PFSK-1 (cell line): ENCODE results near the gene CCDC88C.

Source experiments
- FOXP2 ChIP-seq: optimal IDR thresholded peaks from 2 replicates; pipeline ENCODE3; 2011; ENCODE audit warnings: borderline replicate concordance, control low read depth, inconsistent platforms; ENCODE audit not compliant: insufficient read depth; ENCODE audit errors: extremely low read length, extremely low read depth
- POLR2AphosphoS5 ChIP-seq: IDR thresholded peaks from 2 replicates; pipeline ENCODE4 v1.6.1; 2012; ENCODE audit warnings: low read depth, mild to moderate bottlenecking, control low read depth, low read length, moderate library complexity
- SIN3A ChIP-seq: IDR thresholded peaks from 2 replicates; pipeline ENCODE4 v1.6.1; 2012; ENCODE audit warnings: mild to moderate bottlenecking, low read length, moderate library complexity, borderline replicate concordance; ENCODE audit not compliant: insufficient read depth
- TAF1 ChIP-seq: IDR thresholded peaks from 2 replicates; pipeline ENCODE4 v1.6.1; 2012; ENCODE audit warnings: low read length, control low read depth, borderline replicate concordance; ENCODE audit not compliant: insufficient read depth
- TF ChIP-seq, protein P1 (sequence below), 2 experiments: IDR thresholded peaks; 2 replicates each; pipeline versions ENCODE4 v1.6.1 to v1.8.0; 2011 to 2012; ENCODE audit warnings: low read depth in 2 of 2, low read length in 2 of 2, control low read depth in 1 of 2, inconsistent platforms in 1 of 2, mild to moderate bottlenecking in 1 of 2, moderate library complexity in 1 of 2; ENCODE audit not compliant: insufficient read depth in 1 of 2

The CCDC88C gene

DNA sequence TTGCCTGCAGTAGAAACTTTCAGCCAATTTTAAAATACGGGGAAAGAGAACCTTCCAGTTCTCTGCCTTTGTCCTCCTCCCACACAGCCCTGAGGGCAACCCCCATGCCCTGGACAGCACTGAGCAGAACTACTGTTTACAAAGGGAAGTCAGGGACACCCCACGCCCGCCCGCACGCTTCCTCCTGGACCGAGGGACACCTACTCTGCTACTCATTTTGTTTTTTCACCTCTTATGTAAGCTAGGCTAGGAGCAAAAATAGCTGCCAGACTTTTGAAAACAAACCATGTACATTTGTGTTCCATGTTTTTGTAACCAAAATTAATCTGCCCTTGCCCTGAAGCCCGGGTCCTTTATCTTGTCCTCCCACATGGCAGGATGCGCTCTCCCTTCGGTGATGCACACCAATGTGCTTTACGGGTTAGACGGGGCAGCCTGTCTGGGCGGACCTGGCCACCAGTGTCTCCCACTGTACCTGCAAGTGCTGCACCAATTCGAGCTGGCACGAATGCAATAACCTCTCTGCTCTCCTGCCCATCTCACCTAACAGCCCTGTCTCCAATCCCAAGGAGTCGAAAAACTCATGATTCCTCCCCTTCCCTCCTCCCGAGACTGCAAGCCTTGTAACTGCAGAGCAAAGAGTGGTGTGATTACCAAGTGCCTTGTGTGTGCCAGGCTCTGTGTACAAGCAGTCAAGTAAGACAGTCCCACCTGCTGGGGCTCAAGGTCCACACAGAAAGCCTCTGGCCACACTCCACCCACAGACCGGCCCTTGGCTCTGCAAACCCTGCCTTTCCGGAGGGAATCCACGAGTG lies 85.2 kb downstream of the CCDC88C start:
- TF ChIP-seq POLR2AphosphoS5 (no peak), FOXP2 (no peak), SIN3A (no peak), TAF1 (no peak)
- TF ChIP-seq, protein P1, sequence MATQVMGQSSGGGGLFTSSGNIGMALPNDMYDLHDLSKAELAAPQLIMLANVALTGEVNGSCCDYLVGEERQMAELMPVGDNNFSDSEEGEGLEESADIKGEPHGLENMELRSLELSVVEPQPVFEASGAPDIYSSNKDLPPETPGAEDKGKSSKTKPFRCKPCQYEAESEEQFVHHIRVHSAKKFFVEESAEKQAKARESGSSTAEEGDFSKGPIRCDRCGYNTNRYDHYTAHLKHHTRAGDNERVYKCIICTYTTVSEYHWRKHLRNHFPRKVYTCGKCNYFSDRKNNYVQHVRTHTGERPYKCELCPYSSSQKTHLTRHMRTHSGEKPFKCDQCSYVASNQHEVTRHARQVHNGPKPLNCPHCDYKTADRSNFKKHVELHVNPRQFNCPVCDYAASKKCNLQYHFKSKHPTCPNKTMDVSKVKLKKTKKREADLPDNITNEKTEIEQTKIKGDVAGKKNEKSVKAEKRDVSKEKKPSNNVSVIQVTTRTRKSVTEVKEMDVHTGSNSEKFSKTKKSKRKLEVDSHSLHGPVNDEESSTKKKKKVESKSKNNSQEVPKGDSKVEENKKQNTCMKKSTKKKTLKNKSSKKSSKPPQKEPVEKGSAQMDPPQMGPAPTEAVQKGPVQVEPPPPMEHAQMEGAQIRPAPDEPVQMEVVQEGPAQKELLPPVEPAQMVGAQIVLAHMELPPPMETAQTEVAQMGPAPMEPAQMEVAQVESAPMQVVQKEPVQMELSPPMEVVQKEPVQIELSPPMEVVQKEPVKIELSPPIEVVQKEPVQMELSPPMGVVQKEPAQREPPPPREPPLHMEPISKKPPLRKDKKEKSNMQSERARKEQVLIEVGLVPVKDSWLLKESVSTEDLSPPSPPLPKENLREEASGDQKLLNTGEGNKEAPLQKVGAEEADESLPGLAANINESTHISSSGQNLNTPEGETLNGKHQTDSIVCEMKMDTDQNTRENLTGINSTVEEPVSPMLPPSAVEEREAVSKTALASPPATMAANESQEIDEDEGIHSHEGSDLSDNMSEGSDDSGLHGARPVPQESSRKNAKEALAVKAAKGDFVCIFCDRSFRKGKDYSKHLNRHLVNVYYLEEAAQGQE (IDR thresholded peaks at IDR 0.05; ENCODE audit: insufficient read depth in 1 of 2, low read depth in 2 of 2, low read length in 2 of 2): no peak

DNA sequence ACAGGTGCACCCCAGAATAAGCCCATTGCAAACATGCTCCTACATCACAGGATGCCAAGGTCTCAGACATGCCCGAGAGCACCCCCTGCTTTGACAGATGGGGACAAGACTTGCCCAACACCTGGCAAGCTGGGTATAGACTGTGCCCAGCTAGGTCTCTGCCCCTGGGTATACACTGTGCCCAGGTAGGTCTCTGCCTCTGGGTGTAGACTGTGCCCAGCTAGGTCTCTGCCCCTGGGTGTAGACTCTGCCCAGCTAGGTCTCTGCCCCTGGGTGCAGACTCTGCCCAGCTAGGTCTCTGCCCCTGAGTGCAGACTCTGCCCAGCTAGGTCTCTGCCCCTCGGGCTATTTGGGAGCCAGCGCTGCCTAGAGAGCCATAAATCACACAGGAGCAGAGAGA lies 85.9 kb downstream of the CCDC88C start:
- TF ChIP-seq TAF1: no peak
- no peak for TF ChIP-seq SIN3A
- no peak for TF ChIP-seq POLR2AphosphoS5
- TF ChIP-seq FOXP2: no peak
- TF ChIP-seq, protein P1 (IDR thresholded peaks at IDR 0.05; ENCODE audit: insufficient read depth in 1 of 2, low read depth in 2 of 2, low read length in 2 of 2): no peak

DNA sequence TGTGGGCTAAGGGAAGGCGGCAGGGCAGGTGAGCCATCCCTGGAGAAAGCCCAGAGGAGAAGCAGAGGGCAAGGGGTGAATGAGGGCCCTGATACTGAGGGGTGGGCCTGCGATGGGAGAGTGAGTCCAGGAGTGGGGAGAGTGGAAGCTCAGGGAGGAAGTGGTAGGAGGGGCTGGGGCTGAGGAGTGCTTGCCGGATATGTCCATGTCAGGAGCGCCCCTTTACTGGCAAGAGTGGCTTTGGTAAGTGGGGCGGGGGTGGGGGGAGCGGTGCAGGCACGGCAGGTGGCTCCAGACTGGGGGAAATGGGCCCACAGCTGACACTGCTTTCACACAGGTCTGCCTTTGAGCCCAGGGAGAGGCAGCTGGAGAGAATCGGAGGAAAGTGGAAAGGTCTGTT lies 86.8 kb downstream of the CCDC88C start:
- TF ChIP-seq FOXP2: no peak
- TF ChIP-seq SIN3A: no peak
- no peak for TF ChIP-seq POLR2AphosphoS5
- TF ChIP-seq TAF1: no peak
- TF ChIP-seq, protein P1 (IDR thresholded peaks at IDR 0.05; ENCODE audit: insufficient read depth in 1 of 2, low read depth in 2 of 2, low read length in 2 of 2): no peak

DNA sequence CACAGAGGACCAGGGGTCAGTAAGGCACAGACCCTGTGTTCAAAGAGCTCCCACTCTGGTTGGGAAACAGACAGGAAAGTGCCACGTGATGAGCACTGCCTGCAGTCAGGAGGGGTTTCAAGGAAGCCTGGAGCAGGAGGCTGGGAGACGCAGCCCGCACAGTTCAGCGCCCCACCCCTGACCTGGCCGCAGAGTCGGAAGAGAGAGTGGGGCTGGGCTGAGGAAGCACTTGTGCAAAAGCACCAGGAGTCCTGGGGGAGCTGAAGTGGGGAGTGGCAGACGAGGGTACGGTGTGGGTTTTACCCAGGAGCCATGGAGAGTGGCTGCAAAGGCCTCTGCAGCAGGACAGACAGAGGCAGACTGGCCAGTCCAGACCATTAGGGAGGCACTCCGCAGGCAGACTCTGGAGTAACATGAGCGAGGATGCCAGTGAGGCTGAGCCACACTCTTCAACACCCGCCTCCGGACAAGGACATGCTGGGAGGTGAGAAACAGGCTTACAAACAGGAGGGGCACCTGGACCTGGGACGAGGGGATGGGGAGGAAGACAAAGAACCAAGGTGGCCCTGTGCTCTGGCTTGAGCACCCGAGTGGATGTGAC lies 87.4 kb downstream of the CCDC88C start:
- TF ChIP-seq TAF1 (no peak), POLR2AphosphoS5 (no peak), FOXP2 (no peak), SIN3A (no peak)
- TF ChIP-seq, protein P1 (IDR thresholded peaks at IDR 0.05; ENCODE audit: insufficient read depth in 1 of 2, low read depth in 2 of 2, low read length in 2 of 2): no peak
